NCI-H1092 (cell line): Measurements from ENCODE around the gene PPFIBP1.

Experiments
- DNase-seq: peaks from one replicate; lab custom pipeline; 2025; lab: John Stamatoyannopoulos, UW

PPFIBP1 gene

GRCh38 chr12:27513155-27513824, 10.7 kb upstream of the PPFIBP1 start:
- no peak for DNase-seq

GRCh38 chr12:27515671-27516070, 8.3 kb upstream of the PPFIBP1 start:
- no peak for DNase-seq

GRCh38 chr12:27516625-27517024, 7.4 kb upstream of the PPFIBP1 start:
- no peak for DNase-seq

- DNase-seq = no peak
Observed at GRCh38 chr12:27517546-27517945, 6.5 kb upstream of the PPFIBP1 start.

GRCh38 chr12:27517961-27518665, 5.9 kb upstream of the PPFIBP1 start:
- DNase-seq = no peak

- no peak for DNase-seq
Observed at GRCh38 chr12:27521066-27521465, 2.9 kb upstream of the PPFIBP1 start.

GRCh38 chr12:27521981-27522380, 2.0 kb upstream of the PPFIBP1 start:
- no peak for DNase-seq

GRCh38 chr12:27523305-27523641, 733 bp upstream of the PPFIBP1 start:
- no peak for DNase-seq

GRCh38 chr12:27524494-27524835, 459 bp downstream of the PPFIBP1 start:
- no peak for DNase-seq

- no peak for DNase-seq
Observed at GRCh38 chr12:27524839-27525753, 1.1 kb downstream of the PPFIBP1 start.

- DNase-seq = no peak
Observed at GRCh38 chr12:27527512-27527911, 3.5 kb downstream of the PPFIBP1 start.

GRCh38 chr12:27528788-27529187, 4.8 kb downstream of the PPFIBP1 start:
- no peak for DNase-seq

- no peak for DNase-seq
Observed at GRCh38 chr12:27530157-27530922, 6.3 kb downstream of the PPFIBP1 start.

- DNase-seq = no peak
Observed at GRCh38 chr12:27531896-27532295, 7.9 kb downstream of the PPFIBP1 start.

- no peak for DNase-seq
Observed at GRCh38 chr12:27534060-27534764, 10.2 kb downstream of the PPFIBP1 start.

GRCh38 chr12:27534765-27535161, 10.8 kb downstream of the PPFIBP1 start:
- DNase-seq = no peak

- DNase-seq = no peak
Observed at GRCh38 chr12:27535318-27535717, 11.3 kb downstream of the PPFIBP1 start.

- DNase-seq = no peak
Observed at GRCh38 chr12:27537855-27538675, 14.1 kb downstream of the PPFIBP1 start.

GRCh38 chr12:27539191-27539631, 15.2 kb downstream of the PPFIBP1 start:
- no peak for DNase-seq

- DNase-seq = no peak
Observed at GRCh38 chr12:27541031-27541719, 17.2 kb downstream of the PPFIBP1 start.
